ENCODE results near the gene CDKN2AIP. TPM values are rescaled to one million over a fixed set of nuclear protein-coding genes. Genes with fewer than 3 reads are reported as not detected.

CDKN2AIP gene
- total RNA-seq, 1 donor from 2014 or later, result 13.2 TPM

GRCh38 chr4:183412821-183413220 is 31.6 kb upstream of the CDKN2AIP start:
- no peak for TF ChIP-seq CTCF (IDR thresholded peaks at IDR 0.05)
- Mint-ChIP-seq H3K9me3 (ENCODE audit: unreplicated experiment) (no peaks in the 10 kb centered on the region), H3K27me3 (ENCODE audit: unreplicated experiment) (no peaks in the 10 kb centered on the region), H3K4me3 (ENCODE audit: unreplicated experiment) (no peak overlapping the region), H3K27ac (ENCODE audit: unreplicated experiment) (no peak overlapping the region), H3K36me3 (ENCODE audit: unreplicated experiment) (no peaks in the 10 kb centered on the region), H3K4me1 (ENCODE audit: unreplicated experiment) (peaks cover 1% of the 10 kb centered on the region)
- no peak for DNase-seq (ENCODE audit: extremely low spot score, unreplicated experiment)

GRCh38 chr4:183413234-183414200 is 30.9 kb upstream of the CDKN2AIP start:
- H3K4me3 Mint-ChIP-seq (ENCODE audit: unreplicated experiment), result no peak overlapping the region
- H3K9me3 Mint-ChIP-seq (ENCODE audit: unreplicated experiment), result no peaks in the 10 kb centered on the region
- no peaks in the 10 kb centered on the region for H3K27me3 Mint-ChIP-seq (ENCODE audit: unreplicated experiment)
- no peak overlapping the region for H3K27ac Mint-ChIP-seq (ENCODE audit: unreplicated experiment)
- TF ChIP-seq CTCF (IDR thresholded peaks at IDR 0.05), result no peak
- H3K36me3 Mint-ChIP-seq (ENCODE audit: unreplicated experiment), result no peaks in the 10 kb centered on the region
- DNase-seq (ENCODE audit: extremely low spot score, unreplicated experiment), result no peak
- H3K4me1 Mint-ChIP-seq (ENCODE audit: unreplicated experiment), result no peaks in the 10 kb centered on the region

DNA sequence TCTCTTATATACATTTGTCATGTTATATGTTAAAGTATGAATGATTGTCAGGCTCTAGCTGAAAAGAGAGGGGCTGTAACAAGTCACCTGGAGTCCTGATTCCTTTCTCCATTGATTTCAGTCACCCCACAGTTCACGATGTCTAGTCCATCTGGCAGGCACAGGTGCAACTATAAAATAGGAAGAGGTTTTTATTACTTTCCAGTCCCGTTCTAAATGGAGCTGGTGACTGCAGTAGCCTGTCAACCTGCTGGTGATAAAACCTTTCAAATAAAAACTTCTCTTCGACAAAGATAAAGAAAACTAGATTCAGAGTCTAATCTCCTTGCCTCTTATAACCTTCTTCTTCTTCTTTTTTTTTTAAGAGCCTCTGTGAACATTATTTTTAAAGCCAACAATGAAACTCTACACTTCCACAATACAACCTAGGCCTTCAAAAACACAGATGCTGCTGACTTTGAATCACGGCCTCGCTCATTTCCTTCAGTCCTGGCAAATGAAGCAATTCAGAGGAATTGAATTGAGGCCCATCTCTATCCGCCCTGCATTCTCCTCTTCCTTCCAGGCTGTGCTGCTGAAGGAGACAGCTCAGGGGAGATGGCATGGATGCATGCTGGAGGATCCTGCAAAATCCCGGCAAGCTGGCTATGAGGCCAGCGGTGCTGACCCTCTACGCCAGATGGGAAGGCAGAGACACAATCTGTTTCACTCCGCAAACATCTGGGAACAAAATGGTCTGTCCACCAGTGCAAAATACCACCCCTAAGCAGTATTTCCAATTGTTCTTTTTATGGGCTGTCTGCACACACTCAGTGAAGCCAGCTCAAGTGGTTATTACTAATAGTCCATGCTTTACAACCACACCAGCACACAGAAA is 27.3 kb upstream of the CDKN2AIP start:
- H3K27ac Mint-ChIP-seq (ENCODE audit: unreplicated experiment), result no peak overlapping the region
- no peak for DNase-seq (ENCODE audit: extremely low spot score, unreplicated experiment)

GRCh38 chr4:183422962-183423631 is 21.3 kb upstream of the CDKN2AIP start:
- no peak for DNase-seq (ENCODE audit: extremely low spot score, unreplicated experiment)
- no peak overlapping the region for H3K27ac Mint-ChIP-seq (ENCODE audit: unreplicated experiment)
- H3K4me3 Mint-ChIP-seq (ENCODE audit: unreplicated experiment), result no peak overlapping the region
- H3K4me1 Mint-ChIP-seq (ENCODE audit: unreplicated experiment), result peaks cover 12% of the 10 kb centered on the region
- no peaks in the 10 kb centered on the region for H3K27me3 Mint-ChIP-seq (ENCODE audit: unreplicated experiment)
- TF ChIP-seq CTCF (IDR thresholded peaks at IDR 0.05), result no peak
- H3K9me3 Mint-ChIP-seq (ENCODE audit: unreplicated experiment), result no peaks in the 10 kb centered on the region
- no peaks in the 10 kb centered on the region for H3K36me3 Mint-ChIP-seq (ENCODE audit: unreplicated experiment)

More for the DNA sequence above, 27.3 kb upstream of the CDKN2AIP start:
- Mint-ChIP-seq H3K4me1 (ENCODE audit: unreplicated experiment) (no peaks in the 10 kb centered on the region), H3K9me3 (ENCODE audit: unreplicated experiment) (no peaks in the 10 kb centered on the region), H3K27me3 (ENCODE audit: unreplicated experiment) (no peaks in the 10 kb centered on the region), H3K36me3 (ENCODE audit: unreplicated experiment) (no peaks in the 10 kb centered on the region), H3K4me3 (ENCODE audit: unreplicated experiment) (no peak overlapping the region)
- no peak for TF ChIP-seq CTCF (IDR thresholded peaks at IDR 0.05)
